HepG2 (cell line): ENCODE results near the gene PRDX2. TPM values are rescaled to one million over a fixed set of nuclear protein-coding genes. Genes with fewer than 3 reads are reported as not detected.
A peak's percentile ranks its signal among the peaks of the same experiment; 100 is the strongest.

Experiments
- ATAC-seq: fragments of 200-7000 bp; cut with Tn5 transposase; 3 replicates; pipeline ENCODE4 v1.9.1; 2020; ENCODE audit warnings: mild to moderate bottlenecking, moderate library complexity
- BruUV-seq: library from RNA; stranded (reverse); fragments of 400-500 nt; replicated peaks from 2 replicates; lab custom pipeline; 2021; lab: Mats Ljungman, UMichigan
- CTCF ChIA-PET: fragments of 300-600 bp; formaldehyde crosslinking; extraction: SDS; loops from one replicate; lab custom pipeline; 2021; ENCODE audit warnings: low total read pairs, inconsistent platforms, low intra/inter-chr PET ratio; lab: Yijun Ruan, JAX
- POLR2A ChIA-PET: fragments of 350-600 bp; sonication (Branson Sonifier 250); formaldehyde crosslinking; loops from one replicate; lab custom pipeline; 2020; ENCODE audit warnings: antibody characterized with exemption, inconsistent platforms; lab: Yijun Ruan, JAX
- DNase-seq: peaks from one replicate; pipeline ENCODE4 v3.0.0-alpha.2; 2015; ENCODE audit warnings: low spot score
- FAIRE-seq: peaks from 3 replicates; lab custom pipeline; 2011; peaks lifted over from hg19 to GRCh38; lab: Jason Lieb, UNC
- H2AFZ ChIP-seq: one replicate; pipeline ENCODE4 v1.6.1; 2011; ENCODE audit warnings: low read length, inconsistent platforms
- H3K27ac ChIP-seq: fragments of 300-600 bp; 3 replicates; pipeline ENCODE4 v1.8.0; 2011; ENCODE audit warnings: mixed run types, mild to moderate bottlenecking, mixed read lengths, low read length, inconsistent platforms; ENCODE audit not compliant: insufficient read depth; ENCODE audit errors: extremely low read length
- H3K27me3 ChIP-seq, 2 experiments: fragments of 200-600 bp in 1 of 2; 2 replicates in 1 of 2; 3 replicates in 1 of 2; pipeline versions ENCODE4 v1.6.0 to v1.8.0; 2011; ENCODE audit warnings: low read length in 2 of 2, mild to moderate bottlenecking in 2 of 2, moderate library complexity in 2 of 2, inconsistent platforms in 1 of 2; ENCODE audit not compliant: insufficient read depth in 2 of 2, control insufficient read depth in 1 of 2
- H3K36me3 ChIP-seq, 2 experiments: fragments of 200-600 bp in 1 of 2; replicated peaks in 1 of 2; 2 replicates in 1 of 2; 3 replicates in 1 of 2; pipeline versions ENCODE4 v1.5.1 to v1.8.0; 2011; ENCODE audit warnings: low read length in 2 of 2, inconsistent platforms in 1 of 2; ENCODE audit not compliant: insufficient read depth in 2 of 2, control insufficient read depth in 1 of 2
- H3K4me1 ChIP-seq: 2 replicates; pipeline ENCODE4 v1.5.1; 2012; ENCODE audit warnings: low read length, inconsistent platforms; ENCODE audit not compliant: insufficient read depth
- H3K4me2 ChIP-seq: 2 replicates; pipeline ENCODE4 v1.6.0; 2011; ENCODE audit warnings: low read depth, low read length, inconsistent platforms
- H3K4me3 ChIP-seq, 3 experiments: fragments of 200-600 bp in 1 of 3; sonication (generic), shearing (Covaris generic) in 1 of 3; replicated peaks in 1 of 3; 2 replicates each; pipeline ENCODE4 v1.5.1; 2011 to 2016; ENCODE audit warnings: low read length in 3 of 3, inconsistent platforms in 2 of 3, low read depth in 2 of 3, mild to moderate bottlenecking in 2 of 3, control low read depth in 1 of 3, mixed read lengths in 1 of 3; ENCODE audit not compliant: insufficient read depth in 1 of 3
- H3K79me2 ChIP-seq: one replicate; pipeline ENCODE4 v1.6.1; 2011; ENCODE audit warnings: low read length, inconsistent platforms; ENCODE audit not compliant: insufficient read depth
- H3K9ac ChIP-seq: 2 replicates; pipeline ENCODE4 v1.6.0; 2011; ENCODE audit warnings: mild to moderate bottlenecking, low read depth, low read length, inconsistent platforms; ENCODE audit not compliant: insufficient read depth
- H3K9me3 ChIP-seq: 2 replicates; pipeline ENCODE4 v1.5.1; 2012; ENCODE audit warnings: mild to moderate bottlenecking, low read length
- H4K20me1 ChIP-seq: 2 replicates; pipeline ENCODE4 v1.6.0; 2011; ENCODE audit warnings: inconsistent platforms, mild to moderate bottlenecking, low read length, moderate library complexity; ENCODE audit not compliant: insufficient read depth
- KAT7 ChIP-seq: IDR thresholded peaks from 2 replicates; pipeline ENCODE4 v1.6.1; 2018; ENCODE audit warnings: borderline replicate concordance, missing compliant biosample characterization
- KDM3A ChIP-seq: IDR thresholded peaks from 2 replicates; pipeline ENCODE4 v1.6.1; 2018; ENCODE audit warnings: low read depth, missing compliant biosample characterization
- LCORL ChIP-seq, 2 experiments: fragments of 450-650 bp in 1 of 2; sonication (generic) in 1 of 2; formaldehyde crosslinking in 1 of 2; IDR thresholded peaks; 2 replicates each; pipeline versions ENCODE4 v1.5.0 to v1.6.1; 2017 to 2020; ENCODE audit warnings: antibody characterized with exemption in 1 of 2, missing genetic modification reagents in 1 of 2
- MIER3 ChIP-seq: IDR thresholded peaks from 2 replicates; pipeline ENCODE4 v1.6.1; 2016; ENCODE audit warnings: missing compliant biosample characterization, borderline replicate concordance
- YEATS2 ChIP-seq: sonication (generic); formaldehyde crosslinking; IDR thresholded peaks from 2 replicates; pipeline ENCODE4 v1.4.0; 2020; ENCODE audit warnings: missing genetic modification reagents, borderline replicate concordance
- ZNF205 ChIP-seq: IDR thresholded peaks from 2 replicates; pipeline ENCODE4 v1.6.1; 2018; ENCODE audit warnings: missing biosample characterization, missing genetic modification reagents
- ZNF30 ChIP-seq: sonication (generic); formaldehyde crosslinking; IDR thresholded peaks from 2 replicates; pipeline ENCODE4 v1.5.0; 2020; ENCODE audit warnings: mild to moderate bottlenecking, missing genetic modification reagents
- ZNF367 ChIP-seq: sonication (generic); formaldehyde crosslinking; IDR thresholded peaks from 2 replicates; pipeline ENCODE4 v1.4.0; 2020; ENCODE audit warnings: missing genetic modification reagents, borderline replicate concordance
- ZNF883 ChIP-seq: sonication (generic); formaldehyde crosslinking; IDR thresholded peaks from 2 replicates; pipeline ENCODE4 v1.5.1; 2020; ENCODE audit warnings: mild to moderate bottlenecking, missing genetic modification reagents; ENCODE audit errors: not compliant biosample characterization
- WGBS: methylation state at CpG from one replicate; pipeline ENCODE4 v1.1.6; 2017; ENCODE audit warnings: low lambda C conversion rate; 5-methylcytosine and 5-hydroxymethylcytosine counted together
- in situ Hi-C: cut with HindIII; loops from 2 replicates; pipeline ENCODE4 v1.10.0; 2017; ENCODE audit warnings: low pct_unique_long_range_greater_than_20kb; ENCODE audit not compliant: extremely low pct_ligation_motif_present
- intact Hi-C: fragments of 100-400 bp; cut with micrococcal nuclease; formaldehyde crosslinking; loops from one replicate; pipeline ENCODE4 v1.10.0; 2022; ENCODE audit not compliant: unreplicated experiment
- polyA plus RNA-seq, 8 experiments: library from polyadenylated mRNA; depleted of rRNA in 3 of 8; stranded (reverse) in 7 of 8; unstranded in 1 of 8; fragments of >200 nt; fragmentation: Illumina TruSeq in 4 of 8; extraction: Trizol in 4 of 8; gene quantifications; 2 replicates each; pipeline versions ENCODE4 v1.2.1 to v1.2.3, GENCODE V29; 2011 to 2016; ENCODE audit warnings: low read depth in 4 of 8, missing spikeins in 1 of 8, mixed read lengths in 1 of 8; ENCODE audit not compliant: insufficient read depth in 1 of 8
- total RNA-seq, 5 experiments: library from RNA; depleted of rRNA; stranded (reverse); fragments of >200 nt; fragmentation: Illumina TruSeq; extraction: Trizol; gene quantifications; 2 replicates each; pipeline ENCODE4 v1.2.3, GENCODE V29; 2016; ENCODE audit warnings: low read depth in 1 of 5
- TF ChIP-seq, protein P1 (sequence below): sonication (generic); formaldehyde crosslinking; IDR thresholded peaks from 2 replicates; pipeline ENCODE4 v1.5.1; 2020; ENCODE audit warnings: missing genetic modification reagents, mild to moderate bottlenecking, borderline replicate concordance
- TF ChIP-seq, protein P2 (sequence below): sonication (generic); formaldehyde crosslinking; IDR thresholded peaks from 2 replicates; pipeline ENCODE4 v1.4.0; 2020; ENCODE audit warnings: missing genetic modification reagents, borderline replicate concordance

Gene PRDX2
- total and polyA plus RNA-seq, 2 of the 13 experiments (the other 11 are each of a cell fraction or from before 2014, with no cell fraction given), result 218 to 381 TPM

DNA sequence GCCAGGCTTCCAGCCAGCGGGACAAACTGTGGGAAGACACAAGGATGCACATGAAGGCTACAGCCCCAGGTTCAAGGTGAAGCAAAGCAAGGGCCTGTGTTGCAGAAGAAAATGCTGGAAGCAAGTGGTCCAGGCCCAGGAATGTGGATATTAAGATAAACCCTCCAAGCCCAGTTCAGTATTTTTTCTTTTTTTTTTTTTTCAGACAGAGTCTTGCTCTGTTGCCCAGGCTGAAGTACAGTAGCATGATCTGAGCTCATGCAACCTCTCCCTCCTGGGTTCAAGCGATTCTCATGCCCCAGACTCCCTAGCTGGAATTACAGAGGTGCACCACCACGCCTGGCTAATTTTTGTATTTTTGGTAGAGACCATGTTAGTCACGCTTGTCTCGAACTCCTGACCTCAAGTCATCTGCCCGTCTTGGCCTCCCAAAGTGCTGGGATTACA lies 4.4 kb downstream of the PRDX2 start:
- no TSS peak for BruUV-seq
- TF ChIP-seq ZNF30, result 0 out of 2 replicates have a peak, but pooled peaks have one; percentile 9
- no peak for TF ChIP-seq ZNF883 (CRISPR knock-in tag)
- TF ChIP-seq, all 625 proteins: peak for 1
- no peak for ATAC-seq
- FAIRE-seq, result no peak
- WGBS, result 96% methylated on average over 6 of the region's 6 CpGs
- H2AFZ ChIP-seq, result no peak overlapping the region
- peaks cover 39% of the 10 kb centered on the region for H3K4me1 ChIP-seq
- no peak overlapping the region for H3K4me2 ChIP-seq
- peaks cover 5% of the 10 kb centered on the region; the same call in 1 of the 2 replicates for H4K20me1 ChIP-seq
- no peak overlapping the region for H3K9ac ChIP-seq
- no peak for DNase-seq
- H3K27ac ChIP-seq, result no peak overlapping the region
- H3K36me3 ChIP-seq, result peaks cover 2 to 12% of the 10 kb centered on the region in 2 experiments; a peak in 4 of 5 replicates
- no peak overlapping the region for H3K4me3 ChIP-seq
- in situ Hi-C loops, result no loop called here
- intact Hi-C loops, result no loop called here
- CTCF ChIA-PET, result interaction anchor here (1.2 to 3.7 kb wide), 6 partner anchors 19 to 37 kb away, joined by 5 to 54 read pairs (median 10); partner anchors contain the start of gene HOOK2
- POLR2A ChIA-PET, result interaction anchor here (0.7 to 1.8 kb wide), 3 partner anchors 9 to 53 kb away, joined by 3 to 9 read pairs (median 3); partner anchors contain the start of gene RNASEH2A
- H3K27me3 ChIP-seq, result no peaks in the 10 kb centered on the region; a peak in 1 of 5 replicates
- no peaks in the 10 kb centered on the region for H3K9me3 ChIP-seq
- peaks cover 21% of the 10 kb centered on the region for H3K79me2 ChIP-seq

DNA sequence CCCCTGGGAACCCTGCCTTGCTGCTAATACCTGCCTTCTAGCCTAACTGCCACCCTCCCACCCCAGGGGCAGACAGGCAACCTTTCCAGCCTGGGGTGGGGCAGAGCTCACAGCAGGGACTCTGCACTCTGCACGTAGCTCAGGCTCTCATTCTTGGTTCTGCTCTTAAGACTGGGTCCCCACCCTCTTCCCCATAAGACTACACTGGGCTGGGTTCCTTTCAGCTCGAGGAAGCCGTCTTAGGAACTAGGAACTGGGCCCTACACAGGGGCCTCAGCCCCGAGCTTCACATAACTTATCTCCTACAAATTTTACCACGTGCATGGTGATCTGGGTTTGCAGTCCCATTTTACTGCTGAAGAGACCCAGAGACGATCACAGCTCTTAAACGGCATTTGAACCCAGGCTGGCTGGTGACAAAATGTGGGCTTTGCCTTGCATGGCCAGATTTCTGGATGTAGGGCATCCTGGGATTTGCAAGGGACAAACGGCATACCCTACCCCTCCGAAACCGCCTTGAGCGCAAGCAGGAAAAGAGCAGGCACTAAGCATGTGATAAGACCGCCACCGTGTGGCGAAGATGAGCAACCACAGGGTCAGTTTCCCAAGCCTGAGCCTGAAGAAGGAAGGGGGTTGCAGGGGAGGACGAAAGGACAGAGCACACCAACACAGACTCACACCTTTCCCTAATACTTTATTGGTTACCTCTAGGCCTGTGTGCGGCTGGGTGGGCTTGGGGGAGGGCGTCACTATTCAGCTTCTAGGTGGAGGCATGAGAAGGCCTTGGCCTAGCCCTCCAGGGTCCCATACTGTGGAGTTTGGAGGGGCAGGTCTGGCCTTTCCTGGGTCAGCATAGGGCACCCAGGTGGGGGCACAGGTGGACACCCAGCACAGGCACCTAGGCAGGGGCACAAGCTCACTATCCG lies 5.2 kb downstream of the PRDX2 start:
- peak overlapping the region in 1 of 3 experiments; percentile 24; a peak in 2 of 6 replicates for H3K4me3 ChIP-seq
- no peak; the same call in 1 of the 2 replicates for TF ChIP-seq MIER3 (CRISPR knock-in tag)
- TF ChIP-seq ZNF367 (CRISPR knock-in tag), result no peak
- 0 out of 2 replicates have a peak, but pooled peaks have one; percentile 27 for TF ChIP-seq YEATS2 (CRISPR knock-in tag)
- TF ChIP-seq, protein P1, sequence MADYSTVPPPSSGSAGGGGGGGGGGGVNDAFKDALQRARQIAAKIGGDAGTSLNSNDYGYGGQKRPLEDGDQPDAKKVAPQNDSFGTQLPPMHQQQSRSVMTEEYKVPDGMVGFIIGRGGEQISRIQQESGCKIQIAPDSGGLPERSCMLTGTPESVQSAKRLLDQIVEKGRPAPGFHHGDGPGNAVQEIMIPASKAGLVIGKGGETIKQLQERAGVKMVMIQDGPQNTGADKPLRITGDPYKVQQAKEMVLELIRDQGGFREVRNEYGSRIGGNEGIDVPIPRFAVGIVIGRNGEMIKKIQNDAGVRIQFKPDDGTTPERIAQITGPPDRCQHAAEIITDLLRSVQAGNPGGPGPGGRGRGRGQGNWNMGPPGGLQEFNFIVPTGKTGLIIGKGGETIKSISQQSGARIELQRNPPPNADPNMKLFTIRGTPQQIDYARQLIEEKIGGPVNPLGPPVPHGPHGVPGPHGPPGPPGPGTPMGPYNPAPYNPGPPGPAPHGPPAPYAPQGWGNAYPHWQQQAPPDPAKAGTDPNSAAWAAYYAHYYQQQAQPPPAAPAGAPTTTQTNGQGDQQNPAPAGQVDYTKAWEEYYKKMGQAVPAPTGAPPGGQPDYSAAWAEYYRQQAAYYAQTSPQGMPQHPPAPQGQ (CRISPR knock-in tag), result no peak
- TF ChIP-seq ZNF205 (CRISPR knock-in tag), result peak; percentile 75; the same call in 1 of the 2 replicates
- TF ChIP-seq, protein P2, sequence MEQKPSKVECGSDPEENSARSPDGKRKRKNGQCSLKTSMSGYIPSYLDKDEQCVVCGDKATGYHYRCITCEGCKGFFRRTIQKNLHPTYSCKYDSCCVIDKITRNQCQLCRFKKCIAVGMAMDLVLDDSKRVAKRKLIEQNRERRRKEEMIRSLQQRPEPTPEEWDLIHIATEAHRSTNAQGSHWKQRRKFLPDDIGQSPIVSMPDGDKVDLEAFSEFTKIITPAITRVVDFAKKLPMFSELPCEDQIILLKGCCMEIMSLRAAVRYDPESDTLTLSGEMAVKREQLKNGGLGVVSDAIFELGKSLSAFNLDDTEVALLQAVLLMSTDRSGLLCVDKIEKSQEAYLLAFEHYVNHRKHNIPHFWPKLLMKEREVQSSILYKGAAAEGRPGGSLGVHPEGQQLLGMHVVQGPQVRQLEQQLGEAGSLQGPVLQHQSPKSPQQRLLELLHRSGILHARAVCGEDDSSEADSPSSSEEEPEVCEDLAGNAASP, result 0 out of 2 replicates have a peak, but pooled peaks have one; percentile 33
- no peak for TF ChIP-seq KAT7
- TF ChIP-seq LCORL (IDR thresholded peaks at IDR 0.05), result no peak
- peak; percentile 70; the same call in 1 of the 2 replicates for TF ChIP-seq LCORL (CRISPR knock-in tag; IDR thresholded peaks at IDR 0.05)
- TF ChIP-seq KDM3A (CRISPR knock-in tag), result peak; percentile 88; the same call in 1 of the 2 replicates

More for the DNA sequence above, 5.2 kb downstream of the PRDX2 start:
- 11% methylated on average over 11 of the region's 18 CpGs for WGBS
- Histone ChIP-seq H3K4me1 (peaks cover 38% of the 10 kb centered on the region), H4K20me1 (peaks cover 5% of the 10 kb centered on the region; the same call in 1 of the 2 replicates), H2AFZ (no peak overlapping the region), H3K79me2 (peaks cover 21% of the 10 kb centered on the region), H3K36me3 (peaks cover 2 to 12% of the 10 kb centered on the region in 2 experiments; a peak in 4 of 5 replicates), H3K4me2 (peak overlapping the region; percentile 62), H3K27ac (no peak overlapping the region), H3K9me3 (no peaks in the 10 kb centered on the region), H3K27me3 (no peaks in the 10 kb centered on the region; a peak in 1 of 5 replicates), H3K9ac (peak overlapping the region; percentile 25)
- intact Hi-C loops, result loop anchor here (1.0 kb wide), 2 partner anchors 18 to 36 kb away; no protein-coding TSS in a partner anchor
- DNase-seq (peak; percentile 68), ATAC-seq (peak; percentile 28), FAIRE-seq (peak; percentile 92)
- CTCF ChIA-PET, result interaction anchor here (1.2 to 3.7 kb wide), 6 partner anchors 18 to 36 kb away, joined by 5 to 54 read pairs (median 10); partner anchors contain the start of gene HOOK2
- POLR2A ChIA-PET, result interaction anchor here (0.8 to 2.4 kb wide), 6 partner anchors 14 to 73 kb away, joined by 3 to 21 read pairs (median 8); no protein-coding TSS in a partner anchor
- no TSS peak for BruUV-seq
- in situ Hi-C loops, result no loop called here
